Heart left ventricle (tissue), 16 donors: ENCODE data around the gene FBXL4. TPM values are rescaled to one million over a fixed set of nuclear protein-coding genes. Genes with fewer than 3 reads are reported as not detected.

Source experiments
- ATAC-seq, 4 donors: fragments of 200-7000 bp; cut with Tn5 transposase; one replicate each; pipeline ENCODE4 v1.9.1; 2020 to 2022; ENCODE audit warnings: moderate library complexity in 4 of 4, mild to moderate bottlenecking in 3 of 4, moderate number of reproducible peaks in 1 of 4
- DNase-seq, 5 donors: peaks; one replicate each; pipeline ENCODE4 v3.0.0-alpha.2; 2020
- H3K27ac ChIP-seq, 12 donors: fragments of 200-600 bp; sonication (generic) in 4 of 12; one replicate each; pipeline versions ENCODE4 v1.5.0 to v1.8.0; 2016 to 2022; ENCODE audit warnings: mild to moderate bottlenecking in 2 of 12
- H3K27me3 ChIP-seq, 9 donors: fragments of 200-600 bp; sonication (generic) in 2 of 9; one replicate each; pipeline versions ENCODE4 v1.5.1 to v1.8.0; 2016 to 2022; ENCODE audit warnings: mild to moderate bottlenecking in 3 of 9
- H3K36me3 ChIP-seq, 9 donors: fragments of 200-600 bp; sonication (generic) in 2 of 9; one replicate each; pipeline versions ENCODE4 v1.5.0 to v1.8.0; 2018 to 2022; ENCODE audit warnings: mild to moderate bottlenecking in 2 of 9
- H3K4me1 ChIP-seq, 12 donors: fragments of 200-600 bp; sonication (generic) in 4 of 12; one replicate each; pipeline versions ENCODE4 v1.5.0 to v1.8.0; 2016 to 2022; ENCODE audit warnings: mild to moderate bottlenecking in 3 of 12
- H3K4me3 ChIP-seq, 12 donors: fragments of 200-600 bp; sonication (generic) in 4 of 12; one replicate each; pipeline versions ENCODE4 v1.5.0 to v1.8.0; 2017 to 2022; ENCODE audit warnings: mild to moderate bottlenecking in 9 of 12, moderate library complexity in 4 of 12
- H3K9me3 ChIP-seq, 12 donors: fragments of 200-600 bp; sonication (generic) in 4 of 12; one replicate each; pipeline versions ENCODE4 v1.5.0 to v1.8.0; 2016 to 2022; ENCODE audit warnings: mild to moderate bottlenecking in 1 of 12
- POLR2A ChIP-seq, 2 donors: fragments of 450-650 bp; IDR thresholded peaks; one replicate each; pipeline ENCODE4 v1.6.1; 2017; ENCODE audit warnings: antibody characterized with exemption in 2 of 2, mild to moderate bottlenecking in 2 of 2, moderate library complexity in 2 of 2
- WGBS, 4 donors: extraction: QIAGEN DNeasy Blood & Tissue Kit in 2 of 4; methylation state at CpG; one replicate each; pipeline versions ENCODE4 v1.1.5 to v1.1.7; 2013 to 2018; 5-methylcytosine and 5-hydroxymethylcytosine counted together
- intact Hi-C, 10 donors: fragments of 100-400 bp; cut with DNase I; formaldehyde crosslinking; loops; one replicate each; pipeline versions ENCODE4 v1.11.1 to v1.14.2; 2022
- polyA plus RNA-seq, 2 donors: library from polyadenylated mRNA; stranded (reverse); fragments of 200-250 nt; gene quantifications; one replicate each; pipeline ENCODE4 v1.2.3, GENCODE V29; 2013
- total RNA-seq, 9 donors: library from RNA; depleted of rRNA in 2 of 9; stranded (reverse); fragments of >200 nt in 2 of 9; fragmentation: NEBNext Ultra II Directional in 3 of 9; extraction: Animal tissue kit (Norgen Biotek cat#: 25700) in 3 of 9; gene quantifications; one replicate each; pipeline versions ENCODE4 v1.1.0 to v1.2.4, GENCODE V29; 2016 to 2023
- TF ChIP-seq, protein P1 (sequence below), 12 donors: fragments of 200-600 bp; sonication (generic) in 4 of 12; IDR thresholded peaks; one replicate each; pipeline versions ENCODE4 v1.5.0 to v1.8.0; 2018 to 2022; ENCODE audit warnings: antibody characterized with exemption in 12 of 12, mild to moderate bottlenecking in 5 of 12
- donor health status: ischemic (EF 13 %, LVEDD 7.1; RV severe dilation, severe dysfunction).
- donor health status: healthy with polysubstance abuse.
- donor health status: DM: no; HTN: yes; CAD: no.
- donor health status: DM: no; HTN: no; CAD: no.
- donor health status: ischemic (EF 25% LVEDD 6.9; RV normal size, moderate dysfunction).
- donor health status: ischemic (EF 25% LVEDD 5.7; RV mildly dilated, moderate dysfunction).
- donor health status: healthy.
- donor health status: DM: yes; HTN: yes; CAD: no.
- donor health status: ischemic (EF 35%, LVEDD 5.7; RV mildly dilated, moderate dysfunction).
- donor health status: nonischemic (EF 11% LVEDD 7.7; RV severe dilation, severe dysfunction).
- donor health status: DM: yes; HTN: yes; CAD: no.
- donor health status: PGD.
- donor health status: ischemic (EF 29% LVEDD 5.4; RV normal size, mild dysfunction).
- donor health status: nonischemic (EF 23%, LVEDD 6.1; RV moderate dilation, normal function).

Gene FBXL4
- total and polyA plus RNA-seq, 11 donors: 2.9 to 22.0 (median 15.9) TPM

DNA sequence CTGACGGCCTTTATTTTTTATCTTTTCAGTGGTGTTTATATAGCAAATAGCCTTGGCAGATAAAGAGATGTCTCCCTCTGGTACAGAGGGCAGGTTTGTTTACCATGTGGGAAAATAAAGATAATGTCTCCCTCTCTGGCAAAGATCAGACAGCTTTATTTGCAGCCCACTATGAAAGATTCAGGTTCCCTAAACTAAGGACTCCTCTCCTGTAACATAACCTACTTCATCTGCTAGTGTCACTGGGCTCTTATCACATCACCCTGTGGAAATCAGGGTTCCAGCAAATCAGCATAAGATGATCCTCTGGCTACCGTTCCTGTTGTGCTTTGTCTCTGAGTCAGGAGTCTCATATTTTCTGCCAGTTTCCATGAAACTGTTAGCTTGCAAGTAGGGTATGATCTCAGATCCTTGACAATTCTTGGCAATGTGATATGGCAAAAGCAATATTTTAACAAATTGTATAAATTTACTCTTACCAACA is 3.1 kb downstream of the FBXL4 start:
- TF ChIP-seq, protein P1, sequence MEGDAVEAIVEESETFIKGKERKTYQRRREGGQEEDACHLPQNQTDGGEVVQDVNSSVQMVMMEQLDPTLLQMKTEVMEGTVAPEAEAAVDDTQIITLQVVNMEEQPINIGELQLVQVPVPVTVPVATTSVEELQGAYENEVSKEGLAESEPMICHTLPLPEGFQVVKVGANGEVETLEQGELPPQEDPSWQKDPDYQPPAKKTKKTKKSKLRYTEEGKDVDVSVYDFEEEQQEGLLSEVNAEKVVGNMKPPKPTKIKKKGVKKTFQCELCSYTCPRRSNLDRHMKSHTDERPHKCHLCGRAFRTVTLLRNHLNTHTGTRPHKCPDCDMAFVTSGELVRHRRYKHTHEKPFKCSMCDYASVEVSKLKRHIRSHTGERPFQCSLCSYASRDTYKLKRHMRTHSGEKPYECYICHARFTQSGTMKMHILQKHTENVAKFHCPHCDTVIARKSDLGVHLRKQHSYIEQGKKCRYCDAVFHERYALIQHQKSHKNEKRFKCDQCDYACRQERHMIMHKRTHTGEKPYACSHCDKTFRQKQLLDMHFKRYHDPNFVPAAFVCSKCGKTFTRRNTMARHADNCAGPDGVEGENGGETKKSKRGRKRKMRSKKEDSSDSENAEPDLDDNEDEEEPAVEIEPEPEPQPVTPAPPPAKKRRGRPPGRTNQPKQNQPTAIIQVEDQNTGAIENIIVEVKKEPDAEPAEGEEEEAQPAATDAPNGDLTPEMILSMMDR (IDR thresholded peaks at IDR 0.05): no peak
- TF ChIP-seq POLR2A (IDR thresholded peaks at IDR 0.05): no peak
- H3K9me3 ChIP-seq: peaks cover 0 to 24% (median 4%) of the 10 kb centered on the region in 12 donors
- intact Hi-C loops: no loop called here
- H3K4me3 ChIP-seq: no peak overlapping the region
- WGBS, 4 donors: 47 to 57% (median 54%) methylated on average over 2 of the region's 2 CpGs
- ATAC-seq (no peak), DNase-seq (no peak)
- no peak overlapping the region for H3K27ac ChIP-seq
- H3K27me3 ChIP-seq: no peaks in the 10 kb centered on the region
- no peaks in the 10 kb centered on the region for H3K36me3 ChIP-seq
- H3K4me1 ChIP-seq: peaks cover 0 to 27% (median 14%) of the 10 kb centered on the region in 12 donors

DNA sequence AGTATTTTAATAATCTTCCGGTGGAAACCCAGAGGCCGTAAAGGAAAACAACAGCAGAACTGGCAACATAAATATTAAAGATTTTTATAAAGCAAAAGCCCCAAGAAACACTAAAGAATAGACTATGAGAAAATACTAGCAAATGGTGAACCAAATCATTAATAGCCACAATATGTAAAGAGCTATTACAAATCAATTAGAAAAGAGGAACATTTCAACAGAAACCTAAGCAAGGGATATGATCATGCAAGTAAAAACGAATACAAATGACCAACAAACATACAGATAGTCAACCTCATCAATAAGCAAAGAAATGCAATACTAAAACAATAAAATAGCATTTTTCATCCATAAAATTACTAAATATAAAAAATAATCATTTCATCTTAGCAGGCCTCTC is 3.6 kb downstream of the FBXL4 start:
- TF ChIP-seq, protein P1 (IDR thresholded peaks at IDR 0.05): no peak
- TF ChIP-seq POLR2A (IDR thresholded peaks at IDR 0.05): no peak
- no peak overlapping the region for H3K27ac ChIP-seq
- peaks cover 0 to 29% (median 8%) of the 10 kb centered on the region in 12 donors for H3K9me3 ChIP-seq
- H3K4me3 ChIP-seq: no peak overlapping the region
- peaks cover 0 to 27% (median 14%) of the 10 kb centered on the region in 12 donors for H3K4me1 ChIP-seq
- intact Hi-C loops: no loop called here
- no peaks in the 10 kb centered on the region for H3K36me3 ChIP-seq
- ATAC-seq: no peak
- WGBS, 4 donors: 66 to 99% (median 95%) methylated on average over 3 of the region's 3 CpGs
- no peak for DNase-seq
- no peaks in the 10 kb centered on the region for H3K27me3 ChIP-seq

DNA sequence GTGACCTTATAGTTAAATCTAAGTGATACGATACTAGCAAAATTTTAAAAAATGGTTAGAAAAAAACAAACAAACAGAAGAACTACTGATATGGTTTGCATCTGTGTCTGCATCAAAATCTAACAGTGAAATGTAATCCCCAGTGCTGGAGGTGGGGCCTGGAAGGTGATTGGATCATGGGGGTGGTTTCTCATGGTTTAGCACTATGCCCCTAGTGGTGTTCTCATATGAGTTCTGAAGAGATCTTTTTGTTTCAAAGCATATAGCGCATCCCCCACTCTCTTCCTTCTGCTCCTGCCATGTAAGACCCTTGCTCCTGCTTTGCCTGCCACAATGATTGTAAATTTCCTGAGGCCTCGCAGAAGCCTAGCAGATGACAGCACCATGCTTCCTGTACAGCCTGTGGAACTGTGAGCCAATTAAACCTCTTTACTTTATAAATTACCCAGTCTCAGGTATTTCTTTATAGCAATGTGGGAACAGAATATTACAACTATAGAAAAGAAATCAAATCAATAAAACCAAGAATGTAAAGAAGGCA is 5.4 kb downstream of the FBXL4 start:
- Histone ChIP-seq H3K27me3 (no peaks in the 10 kb centered on the region), H3K4me1 (peaks cover 0 to 27% (median 14%) of the 10 kb centered on the region in 12 donors), H3K36me3 (no peaks in the 10 kb centered on the region), H3K4me3 (no peak overlapping the region), H3K27ac (no peak overlapping the region), H3K9me3 (peaks cover 0 to 36% (median 10%) of the 10 kb centered on the region in 12 donors)
- 94 to 96% (median 95%) methylated on average over 3 of the region's 3 CpGs for WGBS, 4 donors
- intact Hi-C loops: no loop called here
- ATAC-seq (no peak), DNase-seq (no peak)
- no peak for TF ChIP-seq POLR2A (IDR thresholded peaks at IDR 0.05)
- TF ChIP-seq, protein P1 (IDR thresholded peaks at IDR 0.05): no peak

DNA sequence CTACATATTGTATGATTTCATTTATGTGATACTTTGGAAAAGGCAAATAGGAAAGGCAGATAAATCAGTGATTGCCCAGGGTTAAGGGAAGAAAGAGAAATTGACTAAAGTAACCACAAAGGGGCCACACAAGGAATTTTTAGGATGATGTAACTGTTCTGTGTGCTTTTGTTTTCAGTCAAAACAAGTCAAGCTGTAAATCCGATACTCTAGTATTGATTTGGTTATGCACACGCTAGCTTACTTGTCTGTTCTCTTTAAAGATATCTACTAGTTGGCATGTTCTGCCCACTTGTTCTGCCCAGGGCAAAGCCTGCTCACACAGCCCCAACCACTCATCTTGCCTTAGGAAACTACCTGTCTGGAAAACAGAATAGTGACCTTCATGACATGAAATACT is 6.4 kb downstream of the FBXL4 start:
- WGBS, 4 donors: 73 to 81% (median 77%) methylated on average over 2 of the region's 2 CpGs
- Histone ChIP-seq H3K4me1 (peaks cover 0 to 19% (median 9%) of the 10 kb centered on the region in 12 donors), H3K4me3 (no peak overlapping the region), H3K27me3 (no peaks in the 10 kb centered on the region), H3K9me3 (peaks cover 0 to 36% (median 10%) of the 10 kb centered on the region in 12 donors), H3K36me3 (no peaks in the 10 kb centered on the region), H3K27ac (no peak overlapping the region)
- ATAC-seq: no peak
- DNase-seq: no peak
- TF ChIP-seq, protein P1 (IDR thresholded peaks at IDR 0.05): no peak
- no peak for TF ChIP-seq POLR2A (IDR thresholded peaks at IDR 0.05)
- intact Hi-C loops: no loop called here
